ENCODE data around the gene TCF3.
"Not testable (repeated sequence)": the region's sequence is repeated elsewhere in the genome, so short reads cannot be mapped to it uniquely, and the experiment has no call there.

Gene TCF3
- total RNA-seq = 50.6 to 54.9 reads per million in 2 donors

- peak; percentile 97 to 99 (median 97) for DNase-seq
Observed at GRCh38 chr19:1652471-1653299, at the start of gene TCF3. Gene TCF3, minus strand, starts transcription at chr19:1652615. Its CDS starts 2,367 bp downstream, at chr19:1650248.

- DNase-seq = no peak
Observed at GRCh38 chr19:1700733-1701663, 48.6 kb upstream of the TCF3 start.

GRCh38 chr19:1699998-1700732, 47.8 kb upstream of the TCF3 start:
- no peak for DNase-seq

- no peak for DNase-seq
Observed at GRCh38 chr19:1699386-1699785, 47.0 kb upstream of the TCF3 start.

DNA sequence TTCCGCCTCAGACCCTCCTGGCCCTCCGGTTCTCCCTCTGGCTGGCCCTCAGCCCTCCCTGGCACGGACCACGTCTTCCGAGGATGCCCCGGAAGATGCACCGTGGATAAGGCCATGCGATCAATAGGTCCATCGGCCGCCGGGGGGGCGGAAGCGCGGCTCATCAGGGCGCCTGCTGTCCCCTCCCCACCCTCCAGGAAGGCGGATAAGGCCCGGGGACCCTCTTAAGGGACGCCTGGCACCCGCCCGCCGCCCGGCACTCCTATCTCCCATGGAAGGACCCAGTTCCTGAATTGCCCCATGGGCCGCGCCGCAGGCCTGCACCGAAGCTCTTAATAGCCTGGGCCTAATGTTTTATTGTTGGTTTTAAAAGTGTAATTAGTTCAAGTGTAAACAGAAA, 46.2 kb upstream of the TCF3 start:
- DNase-seq = no peak

DNA sequence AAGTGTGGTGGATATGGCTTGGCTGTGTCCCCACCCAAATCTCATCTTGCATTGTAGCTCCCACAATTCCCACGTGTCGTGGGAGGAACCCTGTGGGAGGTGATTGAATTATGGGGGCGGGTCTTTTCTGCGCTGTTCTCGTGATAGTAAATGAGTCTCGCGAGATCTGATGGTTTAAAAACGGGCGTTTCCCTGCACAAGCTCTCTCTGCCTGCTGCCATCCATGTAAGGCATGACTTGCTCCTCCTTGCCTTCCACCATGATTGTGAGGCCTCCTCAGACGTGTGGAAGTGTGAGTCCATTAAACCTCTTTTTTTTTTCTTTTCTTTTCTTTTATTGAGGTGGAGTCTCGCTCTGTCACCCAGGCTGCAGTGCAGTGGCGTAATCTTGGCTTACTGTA, 43.1 kb upstream of the TCF3 start:
- not testable (repeated sequence) for DNase-seq

DNA sequence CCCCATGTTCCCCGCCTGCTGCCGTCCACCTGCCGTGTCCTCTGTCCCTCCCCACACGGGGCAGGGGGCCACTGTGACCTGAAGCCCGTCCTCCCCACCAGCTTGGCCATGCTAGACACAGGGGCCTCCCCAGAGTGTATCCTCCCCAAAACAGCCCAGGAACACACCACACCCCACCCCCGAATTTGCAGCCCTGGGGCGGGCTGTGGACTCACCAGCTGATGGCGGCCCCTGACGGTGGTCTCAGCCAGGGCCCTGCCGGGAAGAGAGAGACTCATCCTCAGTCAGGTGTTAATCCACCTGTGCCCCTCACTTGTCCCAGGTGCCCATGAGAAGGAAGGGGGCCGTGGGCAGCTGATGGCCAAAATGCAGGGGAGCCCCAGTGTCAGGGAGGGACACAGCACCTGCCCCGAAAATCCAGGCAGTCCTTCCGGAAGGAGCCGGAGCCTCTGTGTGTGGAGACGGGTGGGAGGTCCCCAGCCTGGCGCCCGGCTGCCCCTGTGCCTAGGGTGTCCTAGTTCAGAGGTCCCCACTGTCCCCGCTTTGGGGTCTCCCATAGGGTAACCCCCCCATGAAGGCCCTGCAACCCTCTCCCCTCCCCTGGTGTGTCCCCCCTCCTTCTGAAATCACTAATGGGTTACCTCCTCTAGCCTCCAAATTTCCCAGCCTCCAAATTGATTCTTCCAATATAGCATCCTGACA, 39.3 kb upstream of the TCF3 start:
- no peak for DNase-seq

DNA sequence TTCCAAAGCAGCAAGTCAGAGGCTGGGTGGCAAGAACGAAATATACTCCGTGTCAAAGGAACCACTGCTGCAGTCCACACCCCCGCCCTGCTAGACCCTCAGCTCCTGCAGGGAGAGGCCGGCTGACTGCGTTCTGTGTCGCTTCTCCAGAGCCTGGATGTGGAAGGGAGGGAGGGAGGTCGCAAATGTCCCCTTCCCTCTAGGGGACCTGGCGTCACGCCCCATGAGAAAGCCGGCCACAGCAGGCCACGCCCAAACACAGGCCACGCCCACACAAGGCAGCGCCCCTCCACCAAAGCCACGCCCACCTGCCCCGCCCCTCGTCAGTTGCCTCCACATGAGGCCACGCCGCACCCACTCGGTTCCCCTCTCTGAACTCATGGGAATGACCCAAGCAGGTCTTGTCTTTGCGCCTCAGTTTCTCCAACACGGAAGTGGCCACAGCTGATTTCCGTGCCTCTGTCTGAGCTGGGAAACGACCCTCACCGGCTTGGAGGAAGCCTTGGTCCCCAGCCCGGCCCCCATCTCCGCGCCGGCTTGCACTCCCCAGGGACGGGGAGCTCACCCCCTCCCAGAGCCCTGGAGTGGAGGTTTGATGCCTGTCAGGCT, 38.4 kb upstream of the TCF3 start:
- DNase-seq = peak in 4 of 5 experiments; percentile 35 to 60 (median 46)

DNA sequence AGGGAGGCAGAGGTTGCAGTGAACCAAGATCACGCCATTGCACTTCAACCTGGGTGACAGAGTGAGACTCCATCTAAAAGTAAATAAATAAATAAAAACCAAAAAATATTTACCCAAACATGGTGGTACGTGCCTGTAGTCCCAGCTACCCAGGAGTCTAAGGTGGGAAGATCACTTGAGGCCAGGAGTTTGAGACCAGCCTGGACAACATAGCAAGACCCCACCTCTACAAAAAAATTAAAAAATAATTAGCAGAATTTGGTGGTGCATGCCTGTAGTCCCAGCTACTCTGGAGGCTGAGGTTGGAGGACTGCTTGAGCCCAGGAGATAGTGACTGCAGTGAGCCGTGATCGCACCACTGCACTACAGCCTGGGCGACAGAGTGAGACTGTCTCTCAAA, 33.4 kb upstream of the TCF3 start:
- not testable (repeated sequence) for DNase-seq

- no peak for DNase-seq
Observed at GRCh38 chr19:1685046-1685445, 32.6 kb upstream of the TCF3 start.

GRCh38 chr19:1684573-1684912, 32.1 kb upstream of the TCF3 start:
- no peak for DNase-seq

- no peak for DNase-seq
Observed at GRCh38 chr19:1683869-1684572, 31.6 kb upstream of the TCF3 start.

GRCh38 chr19:1680976-1681375, 28.6 kb upstream of the TCF3 start:
- no peak for DNase-seq

GRCh38 chr19:1678073-1678472, 25.7 kb upstream of the TCF3 start:
- no peak for DNase-seq

DNA sequence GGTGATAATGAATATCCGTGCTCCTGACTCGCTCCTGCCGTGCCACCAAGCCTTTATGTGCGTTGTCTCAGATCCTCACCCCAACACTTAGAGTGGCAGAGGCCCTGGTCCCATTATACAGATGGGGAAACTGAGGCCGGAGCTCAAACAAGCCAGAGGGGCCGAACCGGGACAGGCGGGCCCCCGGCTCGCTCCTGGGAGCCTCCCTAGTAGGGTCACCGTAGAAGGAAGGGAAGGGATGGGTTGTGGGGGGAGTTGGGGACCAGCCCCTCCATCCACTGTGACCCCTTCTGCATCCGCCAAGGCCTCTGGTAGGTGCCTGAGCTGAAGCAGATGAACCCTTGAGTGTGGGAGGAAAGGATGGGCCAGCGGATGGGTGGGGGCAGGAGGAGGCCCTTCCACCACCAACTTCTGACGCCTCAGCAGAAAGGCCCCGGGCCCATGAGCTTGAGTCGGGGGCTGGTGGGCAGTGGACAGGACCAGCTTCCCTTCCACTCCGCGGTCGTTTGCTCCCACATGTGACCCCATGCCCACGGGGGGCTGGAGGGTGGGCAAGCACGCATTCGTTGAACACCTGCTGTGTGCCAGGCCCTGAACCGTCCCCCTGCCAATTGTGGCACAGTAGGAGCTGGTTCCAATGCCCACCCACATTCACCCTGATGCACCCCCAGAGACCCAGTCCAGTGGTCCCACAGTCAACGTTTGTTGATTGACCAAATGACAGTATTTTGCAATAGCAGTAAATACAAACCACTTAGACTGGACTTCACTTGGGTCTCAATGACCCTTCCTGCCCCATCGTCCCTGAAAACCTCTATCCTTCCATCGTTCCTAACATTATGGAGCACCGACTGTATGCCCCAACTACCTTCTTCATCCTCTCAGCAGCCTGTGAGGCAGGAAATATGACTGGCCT, 24.2 kb upstream of the TCF3 start:
- no peak for DNase-seq

GRCh38 chr19:1675633-1676350, 23.4 kb upstream of the TCF3 start:
- DNase-seq = no peak

GRCh38 chr19:1674293-1674679, 21.9 kb upstream of the TCF3 start:
- no peak for DNase-seq

GRCh38 chr19:1673645-1674292, 21.4 kb upstream of the TCF3 start:
- DNase-seq = no peak

Data from T-helper 2 cell (primary cell).